IPS-18a (cell line): ENCODE results near the gene HCFC1.
"Not testable (repeated sequence)": the region's sequence is repeated elsewhere in the genome, so short reads cannot be mapped to it uniquely, and the experiment has no call there.

Source experiments
- H3K27ac ChIP-seq: one replicate; pipeline ENCODE4 v1.5.1; 2013; ENCODE audit warnings: low read length
- H3K27me3 ChIP-seq: one replicate; pipeline ENCODE4 v1.6.1; 2013; ENCODE audit warnings: mild to moderate bottlenecking, low read length; ENCODE audit not compliant: control insufficient read depth, insufficient read depth
- H3K36me3 ChIP-seq: one replicate; pipeline ENCODE4 v1.6.1; 2013; ENCODE audit warnings: low read depth, low read length; ENCODE audit not compliant: control insufficient read depth
- H3K4me1 ChIP-seq: one replicate; pipeline ENCODE4 v1.6.1; 2013; ENCODE audit warnings: low read depth, low read length; ENCODE audit not compliant: control insufficient read depth
- H3K4me3 ChIP-seq: one replicate; pipeline ENCODE4 v1.5.1; 2013; ENCODE audit warnings: low read length
- H3K9ac ChIP-seq: one replicate; pipeline ENCODE4 v1.6.1; 2013; ENCODE audit warnings: mild to moderate bottlenecking, low read length, moderate library complexity
- H3K9me3 ChIP-seq: one replicate; pipeline ENCODE4 v1.6.1; 2013; ENCODE audit warnings: low read depth, low read length; ENCODE audit not compliant: control insufficient read depth

HCFC1 gene

DNA sequence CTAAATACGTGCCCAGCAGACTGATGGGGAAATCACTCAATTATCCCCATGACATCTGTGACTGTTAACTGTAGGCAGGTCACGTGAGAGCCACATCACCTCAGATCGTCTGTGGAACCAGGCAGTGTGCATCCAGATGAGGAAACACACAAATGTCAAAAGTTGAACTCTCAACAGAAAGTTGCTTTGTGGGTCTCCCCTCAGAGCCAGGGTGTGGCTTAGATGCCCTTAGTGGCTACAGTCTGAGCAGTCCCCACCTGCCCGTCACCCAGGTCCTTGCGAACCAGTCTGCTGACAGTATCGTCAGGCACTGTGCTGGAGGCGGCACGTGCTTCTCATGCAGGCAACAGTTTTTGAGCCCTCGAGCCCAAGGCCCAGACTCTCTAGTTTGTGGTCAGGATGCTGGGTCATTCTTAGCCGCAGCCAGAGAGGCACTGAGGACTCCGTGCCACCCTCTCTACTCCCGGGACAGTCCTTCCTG, 11.7 kb upstream of the HCFC1 start:
- no peaks in the 10 kb centered on the region for H3K36me3 ChIP-seq
- no peak overlapping the region for H3K27ac ChIP-seq
- no peak overlapping the region for H3K4me3 ChIP-seq
- H3K27me3 ChIP-seq = no peaks in the 10 kb centered on the region
- no peak overlapping the region for H3K9ac ChIP-seq
- peaks cover 5% of the 10 kb centered on the region for H3K9me3 ChIP-seq
- no peaks in the 10 kb centered on the region for H3K4me1 ChIP-seq

GRCh38 chrX:153981771-153982533, 10.3 kb upstream of the HCFC1 start:
- Histone ChIP-seq H3K27me3 (no peaks in the 10 kb centered on the region), H3K4me3 (no peak overlapping the region), H3K4me1 (no peaks in the 10 kb centered on the region), H3K9ac (no peak overlapping the region), H3K9me3 (peaks cover 5% of the 10 kb centered on the region), H3K27ac (no peak overlapping the region), H3K36me3 (no peaks in the 10 kb centered on the region)

DNA sequence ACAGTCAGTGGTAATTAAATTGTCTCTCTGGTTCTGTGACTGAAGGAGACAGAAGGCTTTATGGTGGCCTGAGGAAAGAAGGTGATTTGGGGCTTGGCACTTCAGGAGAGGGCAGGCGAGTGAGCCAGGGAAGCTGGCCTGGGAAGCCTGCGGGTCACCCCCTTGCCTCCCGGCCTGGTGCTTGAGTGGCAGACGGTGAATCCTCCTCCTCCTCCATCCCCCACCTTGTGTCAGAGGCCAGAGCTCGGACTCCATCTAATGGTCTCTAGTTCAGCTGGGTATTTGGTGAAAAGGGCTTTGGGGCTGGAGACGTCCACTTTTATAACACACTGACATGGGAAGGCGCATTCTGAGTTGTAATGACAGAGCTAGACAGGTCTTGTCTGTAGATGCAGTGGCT, 9.6 kb upstream of the HCFC1 start:
- Histone ChIP-seq H3K4me3 (no peak overlapping the region), H3K4me1 (no peaks in the 10 kb centered on the region), H3K27me3 (no peaks in the 10 kb centered on the region), H3K27ac (no peak overlapping the region), H3K36me3 (no peaks in the 10 kb centered on the region), H3K9ac (no peak overlapping the region), H3K9me3 (peaks cover 5% of the 10 kb centered on the region)

DNA sequence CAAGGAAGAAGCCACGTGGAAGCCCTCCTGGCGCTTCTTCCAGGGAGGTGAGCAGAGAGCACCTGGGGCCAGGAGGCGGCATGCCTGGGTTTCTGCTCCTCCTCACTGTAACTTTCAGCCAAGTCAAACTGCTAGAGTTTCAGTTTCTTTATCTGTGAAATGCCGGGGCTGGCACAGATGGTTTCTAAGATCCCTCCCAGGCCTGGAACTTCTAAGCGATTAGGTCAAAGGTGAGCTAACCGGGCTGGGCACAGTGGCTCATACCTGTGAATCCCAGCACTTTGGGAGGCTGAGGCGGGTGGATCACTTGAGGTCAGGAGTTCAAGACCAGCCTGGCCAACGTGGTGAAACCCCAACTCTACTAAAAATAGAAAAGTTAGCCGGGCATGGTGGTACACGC, 8.8 kb upstream of the HCFC1 start:
- H3K27ac ChIP-seq, H3K27me3 ChIP-seq, H3K36me3 ChIP-seq, H3K9ac ChIP-seq, H3K9me3 ChIP-seq, H3K4me1 ChIP-seq, H3K4me3 ChIP-seq: not testable (repeated sequence)

- Histone ChIP-seq H3K36me3 (no peaks in the 10 kb centered on the region), H3K9ac (no peak overlapping the region), H3K4me1 (no peaks in the 10 kb centered on the region), H3K9me3 (no peaks in the 10 kb centered on the region), H3K4me3 (no peak overlapping the region), H3K27ac (no peak overlapping the region), H3K27me3 (no peaks in the 10 kb centered on the region)
Observed at GRCh38 chrX:153974726-153975286, 3.2 kb upstream of the HCFC1 start.

- Histone ChIP-seq H3K9ac (no peak overlapping the region), H3K4me1 (no peaks in the 10 kb centered on the region), H3K27ac (no peak overlapping the region), H3K4me3 (no peak overlapping the region), H3K27me3 (no peaks in the 10 kb centered on the region), H3K9me3 (no peaks in the 10 kb centered on the region), H3K36me3 (no peaks in the 10 kb centered on the region)
Observed at GRCh38 chrX:153974003-153974725, 2.5 kb upstream of the HCFC1 start.

DNA sequence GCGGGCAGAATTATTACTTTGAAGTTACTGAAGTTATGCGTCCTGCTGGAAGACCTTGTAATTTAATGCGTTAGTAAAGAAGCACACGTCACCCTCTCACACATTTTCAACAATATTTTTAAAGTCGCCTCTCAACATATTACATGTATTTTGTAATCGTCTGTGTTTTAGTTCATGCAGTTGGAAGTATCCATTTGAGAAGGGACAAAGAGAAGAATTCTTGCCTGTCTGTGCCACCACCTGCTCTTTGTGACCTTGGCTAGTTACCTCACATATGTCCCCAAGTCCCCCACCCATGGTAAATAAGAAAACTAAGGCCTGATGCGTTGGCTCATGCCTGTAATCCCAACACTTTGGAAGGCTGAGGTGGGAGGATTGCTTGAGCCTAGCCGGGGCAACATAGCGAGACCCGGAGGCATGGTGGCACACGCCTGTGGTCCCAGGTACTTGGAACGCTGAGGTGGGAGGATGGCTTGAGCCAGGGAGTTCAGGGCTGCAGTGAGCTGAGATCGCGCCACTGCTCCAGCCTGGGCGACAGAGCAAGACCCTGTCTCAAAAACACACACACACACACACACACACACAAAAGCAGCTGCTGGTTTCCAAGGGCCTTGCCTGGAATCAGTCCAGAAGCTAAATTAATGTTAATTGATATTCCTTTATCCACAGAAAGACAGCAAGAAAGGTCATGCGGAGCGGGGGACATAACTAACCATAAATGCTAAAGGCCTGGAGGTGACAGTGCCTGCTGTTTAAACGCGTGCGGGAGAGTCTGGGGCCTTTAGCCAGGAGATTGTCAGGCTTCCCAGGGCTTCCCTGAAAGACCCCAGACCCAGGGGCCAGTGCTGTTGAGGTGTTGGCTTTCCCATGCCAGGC, 1.7 kb upstream of the HCFC1 start:
- H3K27me3 ChIP-seq = no peaks in the 10 kb centered on the region
- peak overlapping the region; percentile 59 for H3K27ac ChIP-seq
- peak overlapping the region; percentile 78 for H3K9ac ChIP-seq
- H3K9me3 ChIP-seq = no peaks in the 10 kb centered on the region
- no peaks in the 10 kb centered on the region for H3K4me1 ChIP-seq
- H3K36me3 ChIP-seq = no peaks in the 10 kb centered on the region
- peak overlapping the region; percentile 77 for H3K4me3 ChIP-seq

DNA sequence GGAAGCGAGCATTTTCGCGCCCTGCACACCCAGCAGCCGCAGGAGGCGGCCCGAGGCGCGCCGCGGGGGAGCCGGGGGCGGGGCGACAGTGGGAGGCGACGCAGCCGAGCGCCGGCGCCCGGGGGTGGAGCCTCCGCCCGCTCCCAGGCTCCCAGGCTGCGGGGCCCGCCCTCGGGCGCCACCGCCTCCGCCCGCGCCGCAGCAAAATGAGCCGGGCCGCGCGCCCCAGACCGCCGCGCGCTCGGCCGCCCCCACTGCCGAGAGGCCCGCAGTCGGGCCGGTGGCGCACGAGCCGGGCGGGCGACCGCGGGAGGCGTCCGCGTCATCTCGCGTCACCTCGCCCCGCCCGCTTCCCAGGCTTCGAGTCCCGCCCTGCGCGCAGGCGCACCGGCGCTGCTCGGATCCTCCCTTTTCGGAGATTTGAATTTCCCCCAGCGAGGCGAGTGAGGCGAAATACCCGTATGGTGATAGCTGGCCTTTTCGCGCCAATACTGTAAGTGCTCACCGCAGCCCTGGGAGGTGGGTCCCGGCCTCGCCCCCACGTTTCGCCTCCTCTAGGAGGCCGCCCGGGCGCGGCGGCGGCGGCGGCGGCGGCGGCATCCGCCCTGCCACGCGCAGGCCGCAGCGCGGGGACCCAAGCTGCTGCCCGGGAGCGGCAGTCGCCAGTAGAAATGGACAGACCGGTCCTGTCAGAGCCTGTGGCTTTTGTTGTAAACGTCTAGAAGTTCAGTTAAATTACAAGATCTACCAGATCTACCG, 929 bp upstream of the HCFC1 start, which contains the start of gene TMEM187:
TSS of gene TMEM187 (plus strand) at position 387 of the 759 bp plus-strand sequence. CDS start 9,309 bp downstream, outside the sequence.
- Histone ChIP-seq H3K4me1 (peaks cover 3% of the 10 kb centered on the region), H3K27me3 (no peaks in the 10 kb centered on the region), H3K9me3 (peaks cover 4% of the 10 kb centered on the region), H3K27ac (peak within 1 kb of the TSS; percentile 99), H3K4me3 (peak within 1 kb of the TSS; percentile 87), H3K9ac (peak within 1 kb of the TSS; percentile 100), H3K36me3 (no peaks in the 10 kb centered on the region)

DNA sequence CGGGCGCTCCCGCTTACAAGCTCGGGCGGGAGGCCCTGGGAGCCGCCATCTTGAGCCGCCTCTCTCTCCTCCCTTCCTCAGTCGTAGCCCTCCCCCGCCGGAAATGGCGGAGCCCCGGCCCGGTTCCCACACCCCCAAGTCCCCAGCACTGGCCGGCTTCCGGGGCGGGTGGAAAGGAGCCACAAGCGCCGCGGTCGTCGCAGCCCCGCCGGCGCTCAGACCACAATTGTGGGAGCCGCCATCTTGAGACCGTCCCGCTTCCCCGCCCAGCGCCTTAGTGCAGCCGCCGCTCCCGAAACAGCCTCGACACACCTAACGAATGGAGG, 531 bp downstream of the HCFC1 start:
- Histone ChIP-seq H3K27ac (peak overlapping the region; percentile 99), H3K4me1 (peaks cover 7% of the 10 kb centered on the region), H3K9me3 (peaks cover 4% of the 10 kb centered on the region), H3K4me3 (peak overlapping the region; percentile 87), H3K36me3 (no peaks in the 10 kb centered on the region), H3K27me3 (no peaks in the 10 kb centered on the region), H3K9ac (peak overlapping the region; percentile 100)

DNA sequence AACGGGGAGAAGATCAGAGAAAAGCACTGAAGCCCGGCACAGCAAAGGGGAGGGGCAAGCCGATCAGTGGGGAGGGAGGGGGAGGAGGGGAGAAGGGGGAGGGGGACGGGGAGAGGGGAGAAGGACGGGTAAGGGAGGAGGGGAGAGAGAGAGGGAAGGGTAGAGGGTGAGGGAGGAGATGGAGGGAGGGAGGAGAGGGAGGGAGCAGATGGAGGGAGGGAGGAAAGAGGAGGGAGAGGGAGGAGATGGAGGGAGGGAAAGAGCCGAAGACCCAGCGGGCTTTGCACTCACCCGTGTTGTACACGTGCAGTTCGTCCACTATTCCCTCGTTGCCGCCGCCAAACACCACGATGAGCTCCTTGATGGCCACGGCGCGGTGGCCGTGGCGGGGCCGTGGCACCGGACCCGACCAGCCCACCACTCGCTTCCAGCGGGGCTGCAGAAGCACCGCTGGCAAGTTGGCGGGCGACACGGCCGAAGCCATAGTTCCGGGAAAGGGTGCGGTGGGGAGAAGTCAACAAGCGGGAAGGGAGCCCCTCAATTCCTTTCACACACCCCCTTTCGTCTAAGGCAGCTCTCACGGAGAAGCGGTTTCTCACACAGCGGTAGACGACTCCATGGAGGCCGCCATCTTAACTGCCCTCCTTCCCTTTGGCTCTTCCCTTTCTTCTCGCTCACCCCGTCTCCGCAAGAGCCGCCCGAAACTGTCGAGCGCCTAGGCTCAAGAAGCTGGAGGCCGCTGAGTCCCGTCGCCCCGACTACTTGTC, 1.1 kb downstream of the HCFC1 start:
- Histone ChIP-seq H3K36me3 (no peaks in the 10 kb centered on the region), H3K9ac (peak overlapping the region; percentile 100), H3K4me3 (peak overlapping the region; percentile 87), H3K27ac (peak overlapping the region; percentile 99), H3K9me3 (peaks cover 4% of the 10 kb centered on the region), H3K4me1 (peaks cover 7% of the 10 kb centered on the region), H3K27me3 (no peaks in the 10 kb centered on the region)
